ENCODE measurements around the gene SH3PXD2A. TPM values are rescaled to one million over a fixed set of nuclear protein-coding genes. Genes with fewer than 3 reads are reported as not detected.

Gene SH3PXD2A
- total and polyA plus RNA-seq, 9 of the 15 experiments (the other 6 are each of a cell fraction or from before 2014, with no cell fraction given): 0.41 to 9.3 (median 2.5) TPM

DNA sequence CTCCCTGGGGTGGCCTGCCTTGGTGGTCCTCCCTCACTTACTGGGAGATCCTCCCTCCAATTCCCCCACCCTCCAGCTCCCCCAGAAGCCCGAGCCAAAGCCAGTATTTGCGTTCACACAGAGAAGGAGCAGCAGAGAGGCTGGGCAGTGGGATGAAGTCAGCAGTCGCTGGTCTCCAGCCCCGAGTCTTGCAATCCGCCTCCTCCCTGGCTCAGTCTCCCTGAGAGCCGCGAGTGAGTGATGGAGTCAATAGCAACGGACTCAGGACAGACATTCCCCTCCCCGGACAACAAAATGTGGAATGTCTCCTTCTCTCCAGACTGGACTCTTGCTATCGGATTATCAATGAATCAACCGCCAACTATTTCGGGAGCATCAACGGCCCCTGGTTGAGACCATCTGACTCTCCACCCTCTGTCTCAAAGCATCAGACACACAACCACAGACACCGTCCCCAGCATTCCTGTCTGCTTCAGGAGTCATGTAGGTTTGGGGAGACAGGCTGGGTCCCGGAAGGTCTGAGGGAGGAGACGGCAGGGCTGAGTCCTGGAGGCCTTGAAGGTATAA, 178.4 kb downstream of the SH3PXD2A start:
- POLR2A ChIA-PET: no interaction called here
- no peak overlapping the region for H3K9ac ChIP-seq (ENCODE audit: insufficient read depth in 1 of 2, low read depth in 2 of 2, low read length in 2 of 2)
- no peak for TF ChIP-seq DPF2 (IDR thresholded peaks at IDR 0.05)
- no peak for TF ChIP-seq ZNF586 (CRISPR knock-in tag; conservative IDR thresholded peaks at IDR 0.05)
- TF ChIP-seq ZC3H8 (IDR thresholded peaks at IDR 0.05): no peak
- no peak for TF ChIP-seq MTA1 (IDR thresholded peaks at IDR 0.05; ENCODE audit: borderline replicate concordance)
- TF ChIP-seq DACH1 (IDR thresholded peaks at IDR 0.05; ENCODE audit: partially characterized antibody): no peak
- TF ChIP-seq MCM7 (IDR thresholded peaks at IDR 0.05): no peak
- TF ChIP-seq HNRNPK (IDR thresholded peaks at IDR 0.05; ENCODE audit: low read depth, low read length, poor library complexity, severe bottlenecking): no peak
- no peak for TF ChIP-seq KLF10 (CRISPR knock-in tag; IDR thresholded peaks at IDR 0.05)
- no peak for TF ChIP-seq CHCHD3 (CRISPR knock-in tag; IDR thresholded peaks at IDR 0.05)
- TF ChIP-seq NR2C1 (IDR thresholded peaks at IDR 0.05): no peak
- TF ChIP-seq NR2C1 (tag; IDR thresholded peaks at IDR 0.05): no peak
- TF ChIP-seq, protein P1, sequence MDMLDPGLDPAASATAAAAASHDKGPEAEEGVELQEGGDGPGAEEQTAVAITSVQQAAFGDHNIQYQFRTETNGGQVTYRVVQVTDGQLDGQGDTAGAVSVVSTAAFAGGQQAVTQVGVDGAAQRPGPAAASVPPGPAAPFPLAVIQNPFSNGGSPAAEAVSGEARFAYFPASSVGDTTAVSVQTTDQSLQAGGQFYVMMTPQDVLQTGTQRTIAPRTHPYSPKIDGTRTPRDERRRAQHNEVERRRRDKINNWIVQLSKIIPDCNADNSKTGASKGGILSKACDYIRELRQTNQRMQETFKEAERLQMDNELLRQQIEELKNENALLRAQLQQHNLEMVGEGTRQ (CRISPR knock-in tag; IDR thresholded peaks at IDR 0.05): no peak

More for the DNA sequence above, 178.4 kb downstream of the SH3PXD2A start:
- DNase-seq (ENCODE audit: extremely low read depth in 1 of 4, low spot score in 3 of 4) (no peak), ATAC-seq (no peak), FAIRE-seq (no peak)
- no peak overlapping the region for H2AFZ ChIP-seq (ENCODE audit: low read depth, low read length)
- intact Hi-C loops (cut with micrococcal nuclease): no loop called here
- H3K27ac ChIP-seq (ENCODE audit: extremely low read depth, low read depth, low read length): no peak overlapping the region
- H3K27me3 ChIP-seq (ENCODE audit: control insufficient read depth in 2 of 2, insufficient read depth in 2 of 2, low read length in 2 of 2): no peaks in the 10 kb centered on the region
- H3K4me2 ChIP-seq (ENCODE audit: insufficient read depth, low read length): no peak overlapping the region
- no TSS peak for BruUV-seq (replicated peaks)
- no peaks in the 10 kb centered on the region for H3K36me3 ChIP-seq (ENCODE audit: control insufficient read depth, insufficient read depth, low read length)
- no peaks in the 10 kb centered on the region for H4K20me1 ChIP-seq (replicated peaks; ENCODE audit: control insufficient read depth, insufficient read depth, low read length)
- 51% methylated on average over 10 of the region's 16 CpGs for WGBS (ENCODE audit: insufficient coverage, low coverage, missing lambda C conversion rate)
- no peaks in the 10 kb centered on the region for H3K9me3 ChIP-seq (replicated peaks; ENCODE audit: control insufficient read depth, insufficient read depth, low read depth, low read length)
- in situ Hi-C loops (cut with MboI): no loop called here
- H3K4me1 ChIP-seq (replicated peaks in 1 of 2; ENCODE audit: control insufficient read depth in 2 of 2, insufficient read depth in 2 of 2, low read length in 2 of 2): peaks cover 0 to 10% of the 10 kb centered on the region in 2 experiments; a peak in 3 of 5 replicates
- CTCF ChIA-PET (ENCODE audit: low intra/inter-chr PET ratio): no interaction called here
- H3K4me3 ChIP-seq: no peak overlapping the region
- no peaks in the 10 kb centered on the region for H3K79me2 ChIP-seq (ENCODE audit: control insufficient read depth, insufficient read depth, low read length)
- H3K9me1 ChIP-seq (ENCODE audit: control insufficient read depth, insufficient read depth, low read length): no peaks in the 10 kb centered on the region

All from K562 (cell line).